Activated naive CD4-positive, alpha-beta T cell treated with anti-CD3 and anti-CD28 coated beads, Interleukin-2, amount 10 ng/mL, durations not matched to agents 7 days and 5 days (primary cell): ENCODE measurements around the gene ANAPC16.
"Not testable (repeated sequence)": the region's sequence is repeated elsewhere in the genome, so short reads cannot be mapped to it uniquely, and the experiment has no call there.

ENCODE experiments used
- CTCF ChIA-PET: fragments of 350-600 bp; sonication (Branson Sonifier 250); formaldehyde crosslinking; loops from one replicate; lab custom pipeline; 2021; ENCODE audit warnings: antibody characterized with exemption; lab: Charles Lee
- DNase-seq: peaks from one replicate; pipeline ENCODE4 v3.0.0-alpha.2; 2020
- H3K27ac Mint-ChIP-seq: one replicate; pipeline ENCODE4 v1.8.0; 2021; ENCODE audit warnings: mild to moderate bottlenecking, moderate library complexity, mixed read lengths
- H3K27me3 Mint-ChIP-seq: one replicate; pipeline ENCODE4 v1.8.0; 2021; ENCODE audit warnings: mild to moderate bottlenecking, mixed read lengths
- H3K36me3 Mint-ChIP-seq: one replicate; pipeline ENCODE4 v1.8.0; 2021; ENCODE audit warnings: mixed read lengths
- H3K4me1 Mint-ChIP-seq: one replicate; pipeline ENCODE4 v1.8.0; 2021; ENCODE audit warnings: mixed read lengths
- H3K4me3 Mint-ChIP-seq: one replicate; pipeline ENCODE4 v1.8.0; 2021; ENCODE audit warnings: mild to moderate bottlenecking, moderate library complexity, mixed read lengths
- H3K9me3 Mint-ChIP-seq: one replicate; pipeline ENCODE4 v1.8.0; 2021; ENCODE audit warnings: mixed read lengths

The ANAPC16 gene

GRCh38 chr10:72265990-72266865, 50.4 kb downstream of the ANAPC16 start:
- peaks cover 1% of the 10 kb centered on the region for H3K36me3 Mint-ChIP-seq
- H3K9me3 Mint-ChIP-seq, result no peaks in the 10 kb centered on the region
- CTCF ChIA-PET, result interaction anchor here (1.7 kb wide), 1 partner anchor 9 kb away, joined by 6 read pairs; no protein-coding TSS in a partner anchor
- no peak for DNase-seq
- peaks cover 5% of the 10 kb centered on the region for H3K27me3 Mint-ChIP-seq
- H3K4me3 Mint-ChIP-seq, result no peak overlapping the region
- H3K27ac Mint-ChIP-seq, result peak overlapping the region; percentile 24
- H3K4me1 Mint-ChIP-seq, result peaks cover 58% of the 10 kb centered on the region

GRCh38 chr10:72267381-72267780, 51.6 kb downstream of the ANAPC16 start:
- CTCF ChIA-PET, result no interaction called here
- Mint-ChIP-seq H3K27ac (no peak overlapping the region), H3K27me3 (peaks cover 5% of the 10 kb centered on the region), H3K9me3 (no peaks in the 10 kb centered on the region), H3K36me3 (peaks cover 2% of the 10 kb centered on the region), H3K4me3 (no peak overlapping the region), H3K4me1 (peaks cover 52% of the 10 kb centered on the region)
- no peak for DNase-seq

- peaks cover 52% of the 10 kb centered on the region for H3K4me1 Mint-ChIP-seq
- no peak overlapping the region for H3K4me3 Mint-ChIP-seq
- DNase-seq, result no peak
- peaks cover 2% of the 10 kb centered on the region for H3K36me3 Mint-ChIP-seq
- CTCF ChIA-PET, result no interaction called here
- H3K27ac Mint-ChIP-seq, result no peak overlapping the region
- H3K27me3 Mint-ChIP-seq, result peaks cover 5% of the 10 kb centered on the region
- H3K9me3 Mint-ChIP-seq, result no peaks in the 10 kb centered on the region
These were observed 52.1 kb downstream of the ANAPC16 start for GRCh38 chr10:72267819-72268399.

- H3K27me3 Mint-ChIP-seq, CTCF ChIA-PET, H3K4me3 Mint-ChIP-seq, H3K27ac Mint-ChIP-seq, H3K9me3 Mint-ChIP-seq, DNase-seq, H3K36me3 Mint-ChIP-seq: not testable (repeated sequence)
- peaks cover 50% of the 10 kb centered on the region for H3K4me1 Mint-ChIP-seq
These were observed 52.8 kb downstream of the ANAPC16 start for GRCh38 chr10:72268475-72269200.

GRCh38 chr10:72270607-72271281, 54.9 kb downstream of the ANAPC16 start:
- CTCF ChIA-PET, result interaction anchor here (1.2 to 1.3 kb wide), 3 partner anchors 57 to 139 kb away, joined by 3 to 4 read pairs (median 3); no protein-coding TSS in a partner anchor
- no peaks in the 10 kb centered on the region for H3K9me3 Mint-ChIP-seq
- DNase-seq, result no peak
- peaks cover 22% of the 10 kb centered on the region for H3K36me3 Mint-ChIP-seq
- H3K4me3 Mint-ChIP-seq, result peak overlapping the region; percentile 44
- H3K27me3 Mint-ChIP-seq, result no peaks in the 10 kb centered on the region
- H3K4me1 Mint-ChIP-seq, result peaks cover 42% of the 10 kb centered on the region
- no peak overlapping the region for H3K27ac Mint-ChIP-seq

- DNase-seq, result peak; percentile 66
- CTCF ChIA-PET, result interaction anchor here (0.9 to 6.2 kb wide), 11 partner anchors 8 to 194 kb away, joined by 3 to 101 read pairs (median 3); no protein-coding TSS in a partner anchor
- Mint-ChIP-seq H3K27me3 (no peaks in the 10 kb centered on the region), H3K9me3 (no peaks in the 10 kb centered on the region), H3K27ac (peak overlapping the region; percentile 96), H3K4me1 (peaks cover 55% of the 10 kb centered on the region), H3K36me3 (peaks cover 35% of the 10 kb centered on the region), H3K4me3 (peak overlapping the region; percentile 99)
These were observed 57.0 kb downstream of the ANAPC16 start for GRCh38 chr10:72272689-72273409.

- Mint-ChIP-seq H3K9me3 (no peaks in the 10 kb centered on the region), H3K36me3 (peaks cover 35% of the 10 kb centered on the region), H3K27ac (peak within 1 kb of the TSS; percentile 96), H3K4me1 (peaks cover 61% of the 10 kb centered on the region), H3K4me3 (peak within 1 kb of the TSS; percentile 99), H3K27me3 (no peaks in the 10 kb centered on the region)
- CTCF ChIA-PET, result interaction anchor here (0.9 to 6.2 kb wide), 16 partner anchors 9 to 194 kb away, joined by 3 to 101 read pairs (median 6); no protein-coding TSS in a partner anchor
- peak; percentile 100 for DNase-seq
These were observed 57.8 kb downstream of the ANAPC16 start, which contains the start of gene DDIT4 for GRCh38 chr10:72273410-72274212. DDIT4 (plus strand) TSS chr10:72273924; CDS start chr10:72274217, 293 bp downstream.

- CTCF ChIA-PET, result interaction anchor here (0.9 to 6.2 kb wide), 20 partner anchors 8 to 146 kb away, joined by 3 to 101 read pairs (median 6); no protein-coding TSS in a partner anchor
- Mint-ChIP-seq H3K4me3 (peak overlapping the region; percentile 99), H3K36me3 (peaks cover 35% of the 10 kb centered on the region), H3K27me3 (no peaks in the 10 kb centered on the region), H3K27ac (peak overlapping the region; percentile 96), H3K9me3 (no peaks in the 10 kb centered on the region), H3K4me1 (peaks cover 58% of the 10 kb centered on the region)
- no peak for DNase-seq
These were observed 58.5 kb downstream of the ANAPC16 start for GRCh38 chr10:72274213-72274729.

- Mint-ChIP-seq H3K9me3 (no peaks in the 10 kb centered on the region), H3K36me3 (peaks cover 35% of the 10 kb centered on the region), H3K27me3 (no peaks in the 10 kb centered on the region), H3K4me3 (peak overlapping the region; percentile 99), H3K4me1 (peaks cover 59% of the 10 kb centered on the region), H3K27ac (peak overlapping the region; percentile 96)
- CTCF ChIA-PET, result interaction anchor here (0.8 to 6.2 kb wide), 29 partner anchors 9 to 166 kb away, joined by 3 to 101 read pairs (median 6); no protein-coding TSS in a partner anchor
- peak; percentile 88 for DNase-seq
These were observed 59.0 kb downstream of the ANAPC16 start for GRCh38 chr10:72274730-72275350.

- peak overlapping the region; percentile 99 for H3K4me3 Mint-ChIP-seq
- DNase-seq, result peak; percentile 40
- H3K4me1 Mint-ChIP-seq, result peaks cover 63% of the 10 kb centered on the region
- H3K9me3 Mint-ChIP-seq, result no peaks in the 10 kb centered on the region
- CTCF ChIA-PET, result interaction anchor here (0.8 to 6.2 kb wide), 28 partner anchors 9 to 167 kb away, joined by 3 to 101 read pairs (median 6); no protein-coding TSS in a partner anchor
- H3K27me3 Mint-ChIP-seq, result no peaks in the 10 kb centered on the region
- peaks cover 35% of the 10 kb centered on the region for H3K36me3 Mint-ChIP-seq
- H3K27ac Mint-ChIP-seq, result peak overlapping the region; percentile 96
These were observed 59.7 kb downstream of the ANAPC16 start for GRCh38 chr10:72275351-72276012.

- H3K27ac Mint-ChIP-seq, result peak overlapping the region; percentile 96
- no peaks in the 10 kb centered on the region for H3K9me3 Mint-ChIP-seq
- peaks cover 64% of the 10 kb centered on the region for H3K4me1 Mint-ChIP-seq
- H3K36me3 Mint-ChIP-seq, result peaks cover 35% of the 10 kb centered on the region
- H3K27me3 Mint-ChIP-seq, result no peaks in the 10 kb centered on the region
- CTCF ChIA-PET, result interaction anchor here (1.1 to 6.2 kb wide), 14 partner anchors 10 to 150 kb away, joined by 4 to 101 read pairs (median 12); no protein-coding TSS in a partner anchor
- H3K4me3 Mint-ChIP-seq, result peak overlapping the region; percentile 99
- DNase-seq, result no peak
These were observed 60.2 kb downstream of the ANAPC16 start for GRCh38 chr10:72276013-72276387.
